ENCODE measurements around the gene FKRP.
A peak's percentile ranks its signal among the peaks of the same experiment; 100 is the strongest.
"Not testable (repeated sequence)": the region's sequence is repeated elsewhere in the genome, so short reads cannot be mapped to it uniquely, and the experiment has no call there.

FKRP gene

GRCh38 chr19:46745521-46746280 is at the start of gene FKRP:
FKRP (plus strand) TSS chr19:46746057; CDS start chr19:46755451, 9,394 bp downstream.
- peak; percentile 17 for DNase-seq

GRCh38 chr19:46696866-46697203 is 49.0 kb upstream of the FKRP start:
- DNase-seq: no peak

GRCh38 chr19:46697204-46697960 is 48.5 kb upstream of the FKRP start:
- DNase-seq: no peak

- DNase-seq: no peak
These were observed 47.2 kb upstream of the FKRP start for GRCh38 chr19:46698395-46699321.

GRCh38 chr19:46700704-46701103 is 45.2 kb upstream of the FKRP start:
- DNase-seq: no peak

GRCh38 chr19:46704379-46705076 is 41.3 kb upstream of the FKRP start:
- no peak for DNase-seq

- DNase-seq: no peak
These were observed 35.2 kb upstream of the FKRP start for GRCh38 chr19:46710687-46711086.

GRCh38 chr19:46712768-46713338 is 33.0 kb upstream of the FKRP start:
- DNase-seq: not testable (repeated sequence)

GRCh38 chr19:46713781-46714443 is 31.9 kb upstream of the FKRP start:
- DNase-seq: peak; percentile 79

- no peak for DNase-seq
These were observed 31.3 kb upstream of the FKRP start for GRCh38 chr19:46714444-46715106.

- DNase-seq: no peak
These were observed 30.3 kb upstream of the FKRP start for GRCh38 chr19:46715620-46715974.

GRCh38 chr19:46715975-46716671 is 29.7 kb upstream of the FKRP start:
- DNase-seq: no peak

GRCh38 chr19:46716672-46717033 is 29.2 kb upstream of the FKRP start:
- no peak for DNase-seq

- DNase-seq: peak; percentile 59
These were observed 28.7 kb upstream of the FKRP start, which contains the start of gene PRKD2 for GRCh38 chr19:46717034-46717715. PRKD2 (minus strand) TSS chr19:46717114; CDS start chr19:46716370, 744 bp downstream.

GRCh38 chr19:46717716-46718143 is 28.1 kb upstream of the FKRP start:
- DNase-seq: no peak

GRCh38 chr19:46718157-46718933 is 27.5 kb upstream of the FKRP start:
- DNase-seq: no peak

GRCh38 chr19:46718934-46719622 is 26.8 kb upstream of the FKRP start:
- DNase-seq: no peak
